IPS-20b (cell line): ENCODE data around the gene TMEM87B.
"Not testable (repeated sequence)": the region's sequence is repeated elsewhere in the genome, so short reads cannot be mapped to it uniquely, and the experiment has no call there.

Source experiments
- H3K27ac ChIP-seq: one replicate; pipeline ENCODE4 v1.5.1; 2013; ENCODE audit warnings: low read length
- H3K27me3 ChIP-seq: 2 replicates; pipeline ENCODE4 v1.6.1; 2013; ENCODE audit warnings: mild to moderate bottlenecking, low read length, inconsistent platforms; ENCODE audit not compliant: insufficient read depth
- H3K36me3 ChIP-seq: 2 replicates; pipeline ENCODE4 v1.6.1; 2013; ENCODE audit warnings: low read depth, mild to moderate bottlenecking, inconsistent platforms, low read length, moderate library complexity; ENCODE audit not compliant: insufficient read depth
- H3K4me1 ChIP-seq: 2 replicates; pipeline ENCODE4 v1.6.1; 2013; ENCODE audit warnings: mild to moderate bottlenecking, control low read depth, inconsistent platforms, low read length, moderate library complexity; ENCODE audit not compliant: insufficient read depth
- H3K4me3 ChIP-seq: 2 replicates; pipeline ENCODE4 v1.5.1; 2013; ENCODE audit warnings: mild to moderate bottlenecking, low read length, inconsistent platforms
- H3K9ac ChIP-seq: 2 replicates; pipeline ENCODE4 v1.6.1; 2013; ENCODE audit warnings: low read depth, mild to moderate bottlenecking, inconsistent platforms, low read length, moderate library complexity
- H3K9me3 ChIP-seq: 2 replicates; pipeline ENCODE4 v1.6.1; 2013; ENCODE audit warnings: mild to moderate bottlenecking, low read depth, low read length, inconsistent platforms; ENCODE audit not compliant: insufficient read depth

TMEM87B gene

GRCh38 chr2:112137516-112138158, 82.6 kb downstream of the TMEM87B start:
- H3K27ac ChIP-seq = no peak overlapping the region
- H3K9me3 ChIP-seq = no peaks in the 10 kb centered on the region
- no peak overlapping the region for H3K9ac ChIP-seq
- H3K4me3 ChIP-seq = peak overlapping the region; percentile 73
- no peaks in the 10 kb centered on the region for H3K36me3 ChIP-seq
- H3K27me3 ChIP-seq = peaks cover 68% of the 10 kb centered on the region
- no peaks in the 10 kb centered on the region for H3K4me1 ChIP-seq

GRCh38 chr2:112138159-112139032, 83.3 kb downstream of the TMEM87B start, which contains the start of gene FBLN7:
TSS of gene FBLN7 (plus strand) at chr2:112138385. CDS start at chr2:112138656, 271 bp downstream.
- Histone ChIP-seq H3K36me3 (no peaks in the 10 kb centered on the region), H3K4me1 (no peaks in the 10 kb centered on the region), H3K9ac (no peak within 1 kb of the TSS), H3K27ac (no peak within 1 kb of the TSS), H3K9me3 (no peaks in the 10 kb centered on the region), H3K4me3 (peak within 1 kb of the TSS; percentile 73), H3K27me3 (peaks cover 73% of the 10 kb centered on the region)

DNA sequence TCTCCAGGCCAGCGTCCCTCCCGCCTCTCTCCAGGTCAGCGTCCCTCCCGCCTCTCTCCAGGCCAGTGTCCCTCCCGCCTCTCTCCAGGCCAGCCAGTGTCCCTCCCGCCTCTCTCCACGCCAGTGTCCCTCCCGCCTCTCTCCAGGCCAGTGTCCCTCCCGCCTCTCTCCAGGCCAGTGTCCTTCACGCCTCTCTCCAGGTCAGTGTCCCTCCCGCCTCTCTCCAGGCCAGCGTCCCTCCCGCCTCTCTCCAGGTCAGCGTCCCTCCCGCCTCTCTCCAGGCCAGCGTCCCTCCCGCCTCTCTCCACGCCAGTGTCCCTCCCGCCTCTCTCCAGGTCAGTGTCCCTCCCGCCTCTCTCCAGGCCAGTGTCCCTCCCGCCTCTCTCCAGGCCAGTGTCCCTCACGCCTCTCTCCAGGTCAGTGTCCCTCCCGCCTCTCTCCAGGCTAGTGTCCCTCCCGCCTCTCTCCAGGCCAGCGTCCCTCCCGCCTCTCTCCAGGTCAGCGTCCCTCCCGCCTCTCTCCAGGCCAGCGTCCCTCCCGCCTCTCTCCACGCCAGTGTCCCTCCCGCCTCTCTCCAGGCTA, 84.1 kb downstream of the TMEM87B start:
- H3K9me3 ChIP-seq, H3K4me1 ChIP-seq, H3K36me3 ChIP-seq, H3K27ac ChIP-seq, H3K9ac ChIP-seq: not testable (repeated sequence)
- Histone ChIP-seq H3K27me3 (peaks cover 73% of the 10 kb centered on the region), H3K4me3 (peak overlapping the region; percentile 73; the same call in 1 of the 2 replicates)

DNA sequence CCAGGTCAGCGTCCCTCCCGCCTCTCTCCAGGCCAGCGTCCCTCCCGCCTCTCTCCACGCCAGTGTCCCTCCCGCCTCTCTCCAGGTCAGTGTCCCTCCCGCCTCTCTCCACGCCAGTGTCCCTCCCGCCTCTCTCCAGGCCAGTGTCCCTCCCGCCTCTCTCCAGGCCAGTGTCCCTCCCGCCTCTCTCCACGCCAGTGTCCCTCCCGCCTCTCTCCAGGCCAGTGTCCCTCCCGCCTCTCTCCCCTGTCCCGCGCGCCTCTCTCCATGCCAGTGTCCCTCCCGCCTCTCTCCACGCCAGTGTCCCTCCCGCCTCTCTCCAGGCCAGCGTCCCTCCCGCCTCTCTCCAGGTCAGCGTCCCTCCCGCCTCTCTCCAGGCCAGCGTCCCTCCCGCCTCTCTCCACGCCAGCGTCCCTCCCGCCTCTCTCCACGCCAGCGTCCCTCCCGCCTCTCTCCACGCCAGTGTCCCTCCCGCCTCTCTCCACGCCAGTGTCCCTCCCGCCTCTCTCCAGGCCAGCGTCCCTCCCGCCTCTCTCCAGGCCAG, 84.7 kb downstream of the TMEM87B start:
- H3K27me3 ChIP-seq = peaks cover 73% of the 10 kb centered on the region
- H3K4me3 ChIP-seq = peak overlapping the region; percentile 65; the same call in 1 of the 2 replicates
- H3K9me3 ChIP-seq, H3K27ac ChIP-seq, H3K36me3 ChIP-seq, H3K9ac ChIP-seq, H3K4me1 ChIP-seq: not testable (repeated sequence)

DNA sequence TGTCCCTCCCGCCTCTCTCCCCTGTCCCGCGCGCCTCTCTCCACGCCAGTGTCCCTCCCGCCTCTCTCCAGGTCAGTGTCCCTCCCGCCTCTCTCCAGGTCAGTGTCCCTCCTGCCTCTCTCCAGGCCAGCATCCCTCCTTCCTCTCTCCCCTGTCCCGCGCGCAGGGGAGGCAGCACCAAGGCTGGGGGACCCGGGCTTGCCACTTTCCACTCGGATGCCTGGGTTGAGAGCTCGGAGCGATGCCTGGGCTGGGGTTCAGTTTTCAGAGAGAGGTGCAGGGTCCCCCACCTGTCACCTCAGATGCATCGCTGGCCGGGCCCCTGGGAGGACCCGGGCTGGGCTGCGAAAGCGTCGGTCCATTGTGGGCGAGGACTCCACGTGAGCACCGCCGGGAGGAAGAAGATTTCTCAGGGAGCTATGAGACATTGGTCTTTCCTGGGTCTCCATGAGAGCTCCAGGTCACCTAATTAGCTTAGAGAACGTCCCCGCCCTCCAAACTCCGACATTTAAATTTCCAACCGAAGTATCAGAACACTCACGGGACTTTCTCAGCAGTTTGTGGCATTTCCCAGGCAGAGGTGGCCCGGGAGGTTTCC, 85.2 kb downstream of the TMEM87B start:
- Histone ChIP-seq H3K27me3 (peaks cover 73% of the 10 kb centered on the region), H3K27ac (no peak overlapping the region), H3K9ac (no peak overlapping the region), H3K4me1 (no peaks in the 10 kb centered on the region), H3K9me3 (no peaks in the 10 kb centered on the region), H3K4me3 (peak overlapping the region; percentile 65), H3K36me3 (no peaks in the 10 kb centered on the region)

GRCh38 chr2:112140899-112141625, 86.0 kb downstream of the TMEM87B start:
- peak overlapping the region; percentile 65; the same call in 1 of the 2 replicates for H3K4me3 ChIP-seq
- no peak overlapping the region for H3K9ac ChIP-seq
- peaks cover 69% of the 10 kb centered on the region for H3K27me3 ChIP-seq
- H3K36me3 ChIP-seq = no peaks in the 10 kb centered on the region
- no peak overlapping the region for H3K27ac ChIP-seq
- H3K9me3 ChIP-seq = no peaks in the 10 kb centered on the region
- no peaks in the 10 kb centered on the region for H3K4me1 ChIP-seq

- no peak overlapping the region for H3K27ac ChIP-seq
- no peaks in the 10 kb centered on the region for H3K4me1 ChIP-seq
- peaks cover 63% of the 10 kb centered on the region for H3K27me3 ChIP-seq
These were observed 86.5 kb downstream of the TMEM87B start for GRCh38 chr2:112141626-112142007.

GRCh38 chr2:112142525-112143078, 87.5 kb downstream of the TMEM87B start:
- H3K4me1 ChIP-seq = no peaks in the 10 kb centered on the region
- no peak overlapping the region for H3K4me3 ChIP-seq
- H3K36me3 ChIP-seq = no peaks in the 10 kb centered on the region
- H3K9me3 ChIP-seq = no peaks in the 10 kb centered on the region
- peaks cover 54% of the 10 kb centered on the region for H3K27me3 ChIP-seq
- H3K9ac ChIP-seq = no peak overlapping the region
- H3K27ac ChIP-seq = no peak overlapping the region

More at GRCh38 chr2:112141626-112142007, 86.5 kb downstream of the TMEM87B start:
- Histone ChIP-seq H3K9me3 (no peaks in the 10 kb centered on the region), H3K36me3 (no peaks in the 10 kb centered on the region), H3K4me3 (no peak overlapping the region), H3K9ac (no peak overlapping the region)

DNA sequence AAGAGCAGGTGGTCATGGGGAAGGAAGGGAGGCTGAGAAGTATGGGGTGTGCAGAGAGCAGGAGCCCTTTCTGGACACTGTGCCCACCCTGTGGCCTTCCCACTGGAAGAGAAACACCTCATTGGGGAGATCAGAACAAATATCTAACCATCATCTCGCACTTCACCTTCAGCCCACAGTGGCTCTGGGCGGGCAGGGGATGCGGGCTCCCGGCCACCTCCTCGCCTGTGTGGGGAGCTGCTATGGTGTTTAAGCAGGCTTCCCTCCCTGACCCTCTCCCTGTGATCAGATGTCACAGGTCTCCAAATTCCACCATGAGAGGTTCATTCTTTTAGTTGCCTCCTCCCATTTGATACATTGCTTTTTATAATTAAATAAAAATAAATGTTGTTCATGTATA, 88.1 kb downstream of the TMEM87B start:
- H3K27ac ChIP-seq = no peak overlapping the region
- H3K4me1 ChIP-seq = no peaks in the 10 kb centered on the region
- no peak overlapping the region for H3K9ac ChIP-seq
- H3K4me3 ChIP-seq = no peak overlapping the region
- peaks cover 48% of the 10 kb centered on the region for H3K27me3 ChIP-seq
- no peaks in the 10 kb centered on the region for H3K36me3 ChIP-seq
- H3K9me3 ChIP-seq = no peaks in the 10 kb centered on the region

- Histone ChIP-seq H3K36me3 (no peaks in the 10 kb centered on the region), H3K9me3 (no peaks in the 10 kb centered on the region), H3K27me3 (peaks cover 32% of the 10 kb centered on the region), H3K27ac (no peak overlapping the region), H3K9ac (no peak overlapping the region), H3K4me1 (no peaks in the 10 kb centered on the region), H3K4me3 (no peak overlapping the region)
These were observed 89.9 kb downstream of the TMEM87B start for GRCh38 chr2:112144966-112145365.
